Suprapubic skin (tissue), 4 donors: ENCODE results near the gene MBP. TPM values are rescaled to one million over a fixed set of nuclear protein-coding genes. Genes with fewer than 3 reads are reported as not detected.

Experiments
- DNase-seq, 2 donors: peaks; one replicate each; pipeline ENCODE4 v3.0.0-alpha.2; 2019; ENCODE audit warnings: low spot score in 2 of 2
- H3K27ac ChIP-seq: fragments of 200-600 bp; sonication (generic); one replicate; pipeline ENCODE4 v1.5.1; 2019
- H3K27me3 ChIP-seq: fragments of 200-600 bp; sonication (generic); one replicate; pipeline ENCODE4 v1.5.1; 2019
- H3K36me3 ChIP-seq: fragments of 200-600 bp; sonication (generic); one replicate; pipeline ENCODE4 v1.5.1; 2019
- H3K4me1 ChIP-seq: fragments of 200-600 bp; sonication (generic); one replicate; pipeline ENCODE4 v1.5.1; 2019
- H3K4me3 ChIP-seq: fragments of 200-600 bp; sonication (generic); one replicate; pipeline ENCODE4 v1.5.1; 2019; ENCODE audit warnings: mild to moderate bottlenecking
- H3K9me3 ChIP-seq: fragments of 200-600 bp; sonication (generic); one replicate; pipeline ENCODE4 v1.5.1; 2019
- EP300 ChIP-seq: sonication (generic); formaldehyde crosslinking; IDR thresholded peaks from one replicate; pipeline ENCODE4 v1.6.1; 2017; ENCODE audit warnings: antibody characterized with exemption
- POLR2A ChIP-seq, 2 donors: fragments of 450-650 bp; IDR thresholded peaks; one replicate each; pipeline ENCODE4 v1.6.1; 2017; ENCODE audit warnings: antibody characterized with exemption in 2 of 2, mild to moderate bottlenecking in 2 of 2, moderate library complexity in 2 of 2
- POLR2AphosphoS5 ChIP-seq, 3 donors: sonication (generic); formaldehyde crosslinking; IDR thresholded peaks; one replicate each; pipeline ENCODE4 v1.6.1; 2017; ENCODE audit warnings: antibody characterized with exemption in 3 of 3
- WGBS: methylation state at CpG from one replicate; pipeline ENCODE4 v1.1.5; 2018; 5-methylcytosine and 5-hydroxymethylcytosine counted together
- total RNA-seq, 4 donors: library from RNA; depleted of rRNA; stranded (reverse); fragments of >200 nt; gene quantifications; one replicate each; pipeline ENCODE4 v1.1.0, GENCODE V29; 2016
- TF ChIP-seq, protein P1 (sequence below), 2 donors: fragments of 200-600 bp in 1 of 2; fragments of 450-650 bp in 1 of 2; sonication (generic) in 1 of 2; IDR thresholded peaks; one replicate each; pipeline ENCODE4 v1.5.1; 2016 to 2019; ENCODE audit warnings: antibody characterized with exemption in 2 of 2, mild to moderate bottlenecking in 1 of 2, moderate library complexity in 1 of 2

MBP gene
- total RNA-seq, 4 donors from 2014 or later = 37.0 to 100 (median 69.3) TPM

- no peaks in the 10 kb centered on the region for H3K9me3 ChIP-seq
- DNase-seq = no peak
Measured at GRCh38 chr18:77146249-77147080, 13.9 kb upstream of the MBP start.

DNA sequence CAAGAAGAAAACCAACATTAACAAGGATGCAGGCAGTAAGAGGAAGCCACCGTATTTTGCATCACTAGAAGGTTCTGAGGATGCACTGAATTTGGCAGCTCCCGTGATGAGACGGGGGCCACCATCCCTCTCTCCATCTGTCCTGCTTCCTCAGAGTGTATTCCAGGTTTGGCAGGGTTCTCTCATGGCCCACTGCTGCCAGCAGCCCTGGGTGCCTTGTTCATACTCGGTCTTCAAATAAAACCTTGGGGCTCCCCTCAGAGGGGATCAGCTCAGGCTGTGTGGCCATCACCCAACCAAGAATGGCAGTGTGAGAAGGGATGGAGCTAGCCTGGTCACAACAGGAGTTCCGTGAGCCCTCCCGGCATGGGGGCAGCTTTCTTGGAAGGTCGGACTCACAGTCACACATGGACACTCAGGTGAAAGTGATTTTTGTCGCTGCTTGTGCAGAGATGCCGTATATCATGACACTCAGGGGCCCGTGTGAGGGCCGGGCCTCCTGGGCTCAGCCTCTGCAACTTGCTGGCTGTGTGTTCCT is 12.8 kb upstream of the MBP start:
- H3K27me3 ChIP-seq = no peaks in the 10 kb centered on the region
- no peak overlapping the region for H3K27ac ChIP-seq
- no peaks in the 10 kb centered on the region for H3K9me3 ChIP-seq
- 80% methylated on average over 8 of the region's 11 CpGs for WGBS
- no peak for DNase-seq
- no peak overlapping the region for H3K4me3 ChIP-seq
- TF ChIP-seq EP300 (no peak), POLR2AphosphoS5 (IDR thresholded peaks at IDR 0.05) (no peak), POLR2A (IDR thresholded peaks at IDR 0.05) (no peak)
- TF ChIP-seq, protein P1, sequence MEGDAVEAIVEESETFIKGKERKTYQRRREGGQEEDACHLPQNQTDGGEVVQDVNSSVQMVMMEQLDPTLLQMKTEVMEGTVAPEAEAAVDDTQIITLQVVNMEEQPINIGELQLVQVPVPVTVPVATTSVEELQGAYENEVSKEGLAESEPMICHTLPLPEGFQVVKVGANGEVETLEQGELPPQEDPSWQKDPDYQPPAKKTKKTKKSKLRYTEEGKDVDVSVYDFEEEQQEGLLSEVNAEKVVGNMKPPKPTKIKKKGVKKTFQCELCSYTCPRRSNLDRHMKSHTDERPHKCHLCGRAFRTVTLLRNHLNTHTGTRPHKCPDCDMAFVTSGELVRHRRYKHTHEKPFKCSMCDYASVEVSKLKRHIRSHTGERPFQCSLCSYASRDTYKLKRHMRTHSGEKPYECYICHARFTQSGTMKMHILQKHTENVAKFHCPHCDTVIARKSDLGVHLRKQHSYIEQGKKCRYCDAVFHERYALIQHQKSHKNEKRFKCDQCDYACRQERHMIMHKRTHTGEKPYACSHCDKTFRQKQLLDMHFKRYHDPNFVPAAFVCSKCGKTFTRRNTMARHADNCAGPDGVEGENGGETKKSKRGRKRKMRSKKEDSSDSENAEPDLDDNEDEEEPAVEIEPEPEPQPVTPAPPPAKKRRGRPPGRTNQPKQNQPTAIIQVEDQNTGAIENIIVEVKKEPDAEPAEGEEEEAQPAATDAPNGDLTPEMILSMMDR (IDR thresholded peaks at IDR 0.05) = no peak
- no peaks in the 10 kb centered on the region for H3K36me3 ChIP-seq
- H3K4me1 ChIP-seq = peaks cover 33% of the 10 kb centered on the region

More at GRCh38 chr18:77146249-77147080, 13.9 kb upstream of the MBP start:
- TF ChIP-seq POLR2A (IDR thresholded peaks at IDR 0.05) (no peak), EP300 (no peak), POLR2AphosphoS5 (IDR thresholded peaks at IDR 0.05) (no peak)
- TF ChIP-seq, protein P1 (IDR thresholded peaks at IDR 0.05) = no peak
- H3K36me3 ChIP-seq = no peaks in the 10 kb centered on the region
- no peaks in the 10 kb centered on the region for H3K27me3 ChIP-seq
- H3K4me3 ChIP-seq = no peak overlapping the region
- WGBS = 43% methylated on average over 16 of the region's 16 CpGs
- H3K4me1 ChIP-seq = peaks cover 25% of the 10 kb centered on the region
- no peak overlapping the region for H3K27ac ChIP-seq

DNA sequence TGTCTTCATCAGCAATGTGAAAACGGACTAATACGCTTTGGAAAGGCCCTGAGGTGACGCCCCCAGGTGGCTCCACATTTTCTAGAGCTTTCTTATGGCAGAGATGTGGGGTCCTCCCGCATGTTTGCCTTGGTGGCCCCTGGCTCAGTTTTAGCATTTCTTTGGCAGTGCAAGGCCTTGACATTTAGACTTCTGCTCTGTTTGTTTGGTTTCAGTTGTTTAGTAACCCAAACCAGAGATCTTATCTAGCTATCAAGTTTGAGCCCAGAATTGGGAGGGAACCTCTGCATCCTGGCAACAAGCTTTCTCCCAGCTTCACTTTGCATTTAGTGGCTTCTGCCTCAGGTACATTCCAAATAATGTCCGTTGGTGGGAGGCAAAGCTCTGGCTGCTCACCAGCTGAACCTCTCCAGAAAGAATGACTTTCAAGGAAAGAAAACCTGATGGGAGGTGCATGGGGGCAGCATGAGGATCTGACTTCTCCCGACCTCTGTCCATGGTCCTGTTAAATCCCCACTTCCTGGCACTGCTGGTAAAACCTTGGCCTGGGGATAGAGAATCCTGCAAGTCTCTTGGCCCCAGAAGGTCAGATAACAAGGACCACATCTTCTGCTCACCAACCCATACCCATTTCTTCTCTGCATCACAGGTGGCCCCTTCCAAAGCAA is 12.0 kb upstream of the MBP start:
- DNase-seq = no peak
- WGBS = 57% methylated on average over 6 of the region's 6 CpGs
- Histone ChIP-seq H3K36me3 (no peaks in the 10 kb centered on the region), H3K4me1 (peaks cover 38% of the 10 kb centered on the region), H3K4me3 (no peak overlapping the region), H3K27me3 (no peaks in the 10 kb centered on the region), H3K27ac (no peak overlapping the region), H3K9me3 (no peaks in the 10 kb centered on the region)
- no peak for TF ChIP-seq POLR2AphosphoS5 (IDR thresholded peaks at IDR 0.05)
- TF ChIP-seq, protein P1 (IDR thresholded peaks at IDR 0.05) = no peak

- Histone ChIP-seq H3K36me3 (no peaks in the 10 kb centered on the region), H3K9me3 (no peaks in the 10 kb centered on the region), H3K4me3 (no peak overlapping the region), H3K27ac (no peak overlapping the region), H3K4me1 (peaks cover 38% of the 10 kb centered on the region), H3K27me3 (no peaks in the 10 kb centered on the region)
- DNase-seq = no peak
- 81% methylated on average over 2 of the region's 2 CpGs for WGBS
- TF ChIP-seq POLR2A (IDR thresholded peaks at IDR 0.05) (no peak), EP300 (no peak), POLR2AphosphoS5 (IDR thresholded peaks at IDR 0.05) (no peak)
- TF ChIP-seq, protein P1 (IDR thresholded peaks at IDR 0.05) = no peak
Measured at GRCh38 chr18:77144046-77144445, 11.5 kb upstream of the MBP start.

DNA sequence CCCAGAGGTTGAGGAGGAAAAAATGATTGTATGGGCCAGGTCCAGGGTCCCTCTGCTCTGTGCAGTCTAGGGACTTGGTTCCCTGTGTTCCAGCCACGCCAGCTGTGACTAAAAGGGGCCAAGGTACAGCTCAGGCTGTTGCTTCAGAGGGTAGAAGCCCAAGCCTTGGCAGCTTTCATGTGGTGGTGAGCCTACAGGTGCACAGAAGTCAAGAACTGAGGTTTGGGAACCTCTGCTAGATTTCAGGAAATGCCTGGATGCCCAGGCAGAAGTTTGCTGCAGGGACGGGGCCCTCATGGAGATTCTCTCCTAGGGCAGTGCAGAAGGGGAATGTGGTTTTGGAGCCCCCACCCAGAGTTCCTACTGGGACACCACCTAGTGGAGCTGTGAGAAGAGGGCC is 10.6 kb upstream of the MBP start:
- H3K27ac ChIP-seq = no peak overlapping the region
- H3K27me3 ChIP-seq = no peaks in the 10 kb centered on the region
- H3K4me1 ChIP-seq = peaks cover 38% of the 10 kb centered on the region
- 100% methylated on average over 2 of the region's 2 CpGs for WGBS
- DNase-seq = no peak
- TF ChIP-seq, protein P1 (IDR thresholded peaks at IDR 0.05) = no peak
- TF ChIP-seq POLR2AphosphoS5 (IDR thresholded peaks at IDR 0.05) (no peak), EP300 (no peak), POLR2A (IDR thresholded peaks at IDR 0.05) (no peak)
- no peak overlapping the region for H3K4me3 ChIP-seq
- H3K36me3 ChIP-seq = no peaks in the 10 kb centered on the region
- no peaks in the 10 kb centered on the region for H3K9me3 ChIP-seq
